HepG2 (cell line): Measurements from ENCODE around the gene ADPGK.

Source experiments
- BCL6 ChIP-seq: IDR thresholded peaks from 2 replicates; pipeline ENCODE4 v1.6.1; 2016; ENCODE audit warnings: missing genetic modification reagents, missing compliant biosample characterization
- CTCF ChIP-seq: sonication (generic); formaldehyde crosslinking; IDR thresholded peaks from 2 replicates; pipeline ENCODE4 v1.5.0; 2020; ENCODE audit warnings: mild to moderate bottlenecking, missing genetic modification reagents, moderate library complexity
- HOXA9 ChIP-seq: sonication (generic); formaldehyde crosslinking; IDR thresholded peaks from 2 replicates; pipeline ENCODE4 v1.8.1; 2022; ENCODE audit warnings: missing genetic modification reagents, mild to moderate bottlenecking, moderate library complexity, borderline replicate concordance
- JUNB ChIP-seq: sonication (generic); formaldehyde crosslinking; IDR thresholded peaks from 2 replicates; pipeline ENCODE4 v1.8.0; 2022; ENCODE audit warnings: missing genetic modification reagents, mild to moderate bottlenecking, borderline replicate concordance
- MLLT10 ChIP-seq: sonication (generic); formaldehyde crosslinking; IDR thresholded peaks from 2 replicates; pipeline ENCODE4 v1.4.0; 2020; ENCODE audit warnings: missing genetic modification reagents
- MNT ChIP-seq: fragments of 450-650 bp; IDR thresholded peaks from 2 replicates; pipeline ENCODE4 v1.6.1; 2016
- MTA1 ChIP-seq: sonication (generic); formaldehyde crosslinking; IDR thresholded peaks from 2 replicates; pipeline ENCODE4 v1.4.0; 2020; ENCODE audit warnings: missing genetic modification reagents, mild to moderate bottlenecking, borderline replicate concordance
- POLR2AphosphoS5 ChIP-seq: IDR thresholded peaks from 2 replicates; pipeline ENCODE4 v1.6.1; 2012; ENCODE audit warnings: low read depth, low read length
- STAG1 ChIP-seq: sonication (generic); formaldehyde crosslinking; IDR thresholded peaks from 2 replicates; pipeline ENCODE4 v1.4.0; 2020; ENCODE audit warnings: missing genetic modification reagents
- ZGPAT ChIP-seq: IDR thresholded peaks from 2 replicates; pipeline ENCODE4 v1.6.1; 2016; ENCODE audit warnings: mild to moderate bottlenecking
- ZNF430 ChIP-seq: sonication (generic); formaldehyde crosslinking; IDR thresholded peaks from 2 replicates; pipeline ENCODE4 v1.9.0; 2021; ENCODE audit warnings: mild to moderate bottlenecking, missing genetic modification reagents
- ZNF747 ChIP-seq: sonication (generic); formaldehyde crosslinking; IDR thresholded peaks from 2 replicates; pipeline ENCODE4 v1.8.1; 2023; ENCODE audit warnings: missing genetic modification reagents, mild to moderate bottlenecking, borderline replicate concordance

- no peak for TF ChIP-seq CTCF (CRISPR knock-in tag)
- no peak for TF ChIP-seq POLR2AphosphoS5
- TF ChIP-seq MNT: no peak
- TF ChIP-seq MTA1 (CRISPR knock-in tag): no peak
- no peak for TF ChIP-seq ZNF747 (CRISPR knock-in tag)
- no peak for TF ChIP-seq JUNB (CRISPR knock-in tag)
- TF ChIP-seq MLLT10 (CRISPR knock-in tag): no peak
- no peak for TF ChIP-seq STAG1 (CRISPR knock-in tag)
- no peak for TF ChIP-seq BCL6 (CRISPR knock-in tag)
- TF ChIP-seq ZGPAT (CRISPR knock-in tag): no peak
- TF ChIP-seq ZNF430 (CRISPR knock-in tag): no peak
- TF ChIP-seq HOXA9 (CRISPR knock-in tag): no peak
Measured at GRCh38 chr15:72800833-72801481, 17.4 kb upstream of the ADPGK start.
